DLD1 (cell line): ENCODE data around the gene LGR4.

Experiments used
- in situ Hi-C: cut with HindIII; loops from 2 replicates; pipeline ENCODE4 v1.10.0; 2017; ENCODE audit warnings: low sequenced_read_pairs

Gene LGR4

GRCh38 chr11:27487706-27488105 is 15.1 kb upstream of the LGR4 start:
- in situ Hi-C loops, result loop anchor here (10.0 kb wide), 1 partner anchor 283 kb away; no protein-coding TSS in a partner anchor

GRCh38 chr11:27485930-27486773 is 13.6 kb upstream of the LGR4 start:
- in situ Hi-C loops, result loop anchor here (10.0 kb wide), 1 partner anchor 281 kb away; no protein-coding TSS in a partner anchor

- in situ Hi-C loops, result loop anchor here (10.0 kb wide), 1 partner anchor 278 kb away; no protein-coding TSS in a partner anchor
These were observed 10.2 kb upstream of the LGR4 start for GRCh38 chr11:27482793-27483192.

GRCh38 chr11:27481992-27482391 is 9.4 kb upstream of the LGR4 start:
- in situ Hi-C loops, result loop anchor here (10.0 kb wide), 1 partner anchor 277 kb away; no protein-coding TSS in a partner anchor

GRCh38 chr11:27477831-27478230 is 5.2 kb upstream of the LGR4 start:
- in situ Hi-C loops, result no loop called here

GRCh38 chr11:27477243-27477642 is 4.7 kb upstream of the LGR4 start:
- in situ Hi-C loops, result no loop called here

- in situ Hi-C loops, result no loop called here
These were observed 3.0 kb upstream of the LGR4 start for GRCh38 chr11:27475622-27476021.

GRCh38 chr11:27473017-27473406 is 422 bp upstream of the LGR4 start:
- in situ Hi-C loops, result no loop called here

GRCh38 chr11:27471589-27472397 is 797 bp downstream of the LGR4 start:
- in situ Hi-C loops, result no loop called here

- in situ Hi-C loops, result no loop called here
These were observed 1.6 kb downstream of the LGR4 start for GRCh38 chr11:27470826-27471588.

GRCh38 chr11:27470166-27470565 is 2.4 kb downstream of the LGR4 start:
- in situ Hi-C loops, result no loop called here

GRCh38 chr11:27468995-27469695 is 3.4 kb downstream of the LGR4 start:
- in situ Hi-C loops, result no loop called here

GRCh38 chr11:27468209-27468994 is 4.2 kb downstream of the LGR4 start:
- in situ Hi-C loops, result no loop called here

GRCh38 chr11:27467181-27467913 is 5.2 kb downstream of the LGR4 start:
- in situ Hi-C loops, result no loop called here

- in situ Hi-C loops, result no loop called here
These were observed 6.2 kb downstream of the LGR4 start for GRCh38 chr11:27466363-27466762.

- in situ Hi-C loops, result no loop called here
These were observed 7.0 kb downstream of the LGR4 start for GRCh38 chr11:27465629-27466028.

- in situ Hi-C loops, result no loop called here
These were observed 7.7 kb downstream of the LGR4 start for GRCh38 chr11:27464909-27465308.

- in situ Hi-C loops, result no loop called here
These were observed 8.3 kb downstream of the LGR4 start for GRCh38 chr11:27464289-27464696.

- in situ Hi-C loops, result no loop called here
These were observed 10.0 kb downstream of the LGR4 start for GRCh38 chr11:27462543-27462942.
